ENCODE results near the gene KCNJ4.
A peak's percentile ranks its signal among the peaks of the same experiment; 100 is the strongest.

KCNJ4 gene

GRCh38 chr22:38465673-38466490, 10.9 kb upstream of the KCNJ4 start:
- DNase-seq = no peak
- CTCF ChIA-PET = no interaction called here
- Mint-ChIP-seq H3K9me3 (no peaks in the 10 kb centered on the region), H3K36me3 (no peaks in the 10 kb centered on the region), H3K4me1 (peaks cover 20% of the 10 kb centered on the region), H3K27me3 (peaks cover 95% of the 10 kb centered on the region), H3K27ac (no peak overlapping the region), H3K4me3 (no peak overlapping the region)

- Mint-ChIP-seq H3K4me3 (no peak overlapping the region), H3K36me3 (no peaks in the 10 kb centered on the region), H3K9me3 (no peaks in the 10 kb centered on the region), H3K27ac (no peak overlapping the region), H3K4me1 (peaks cover 20% of the 10 kb centered on the region), H3K27me3 (peaks cover 97% of the 10 kb centered on the region)
- no peak for DNase-seq
- CTCF ChIA-PET = no interaction called here
Measured at GRCh38 chr22:38464992-38465672, 10.1 kb upstream of the KCNJ4 start.

GRCh38 chr22:38462960-38463784, 8.2 kb upstream of the KCNJ4 start:
- Mint-ChIP-seq H3K36me3 (no peaks in the 10 kb centered on the region), H3K4me3 (no peak overlapping the region), H3K27ac (no peak overlapping the region), H3K9me3 (no peaks in the 10 kb centered on the region), H3K27me3 (peaks cover 100% of the 10 kb centered on the region), H3K4me1 (peaks cover 20% of the 10 kb centered on the region)
- CTCF ChIA-PET = interaction anchor here (0.6 to 1.3 kb wide), 3 partner anchors 29 to 109 kb away, joined by 3 to 4 read pairs (median 3); partner anchors contain the start of gene DMC1
- DNase-seq = no peak

- peaks cover 100% of the 10 kb centered on the region for H3K27me3 Mint-ChIP-seq
- CTCF ChIA-PET = interaction anchor here (1.1 to 1.3 kb wide), 2 partner anchors 111 to 409 kb away, joined by 3 read pairs; no protein-coding TSS in a partner anchor
- no peaks in the 10 kb centered on the region for H3K9me3 Mint-ChIP-seq
- H3K36me3 Mint-ChIP-seq = no peaks in the 10 kb centered on the region
- no peak overlapping the region for H3K27ac Mint-ChIP-seq
- H3K4me3 Mint-ChIP-seq = no peak overlapping the region
- peak; percentile 81 for DNase-seq
- H3K4me1 Mint-ChIP-seq = peaks cover 18% of the 10 kb centered on the region
Measured at GRCh38 chr22:38461414-38462081, 6.5 kb upstream of the KCNJ4 start.

- CTCF ChIA-PET = interaction anchor here (1.1 kb wide), 1 partner anchor 409 kb away, joined by 3 read pairs; no protein-coding TSS in a partner anchor
- Mint-ChIP-seq H3K36me3 (no peaks in the 10 kb centered on the region), H3K4me3 (no peak overlapping the region), H3K27ac (no peak overlapping the region), H3K27me3 (peaks cover 100% of the 10 kb centered on the region), H3K4me1 (peaks cover 22% of the 10 kb centered on the region), H3K9me3 (no peaks in the 10 kb centered on the region)
- no peak for DNase-seq
Measured at GRCh38 chr22:38461057-38461413, 6.0 kb upstream of the KCNJ4 start.

- CTCF ChIA-PET = no interaction called here
- peaks cover 22% of the 10 kb centered on the region for H3K4me1 Mint-ChIP-seq
- DNase-seq = no peak
- no peak overlapping the region for H3K27ac Mint-ChIP-seq
- H3K36me3 Mint-ChIP-seq = no peaks in the 10 kb centered on the region
- no peak overlapping the region for H3K4me3 Mint-ChIP-seq
- peaks cover 99% of the 10 kb centered on the region for H3K27me3 Mint-ChIP-seq
- no peaks in the 10 kb centered on the region for H3K9me3 Mint-ChIP-seq
Measured at GRCh38 chr22:38460426-38460840, 5.4 kb upstream of the KCNJ4 start.

- Mint-ChIP-seq H3K27me3 (peaks cover 95% of the 10 kb centered on the region), H3K9me3 (no peaks in the 10 kb centered on the region)
Measured at GRCh38 chr22:38456841-38457699, 2.1 kb upstream of the KCNJ4 start.

GRCh38 chr22:38456272-38456835, 1.4 kb upstream of the KCNJ4 start:
- Mint-ChIP-seq H3K36me3 (no peaks in the 10 kb centered on the region), H3K27ac (peak overlapping the region; percentile 26), H3K4me3 (peak overlapping the region; percentile 58), H3K9me3 (no peaks in the 10 kb centered on the region), H3K27me3 (peaks cover 95% of the 10 kb centered on the region), H3K4me1 (peaks cover 16% of the 10 kb centered on the region)
- CTCF ChIA-PET = no interaction called here
- no peak for DNase-seq

More at GRCh38 chr22:38456841-38457699, 2.1 kb upstream of the KCNJ4 start:
- CTCF ChIA-PET = no interaction called here
- H3K4me3 Mint-ChIP-seq = peak overlapping the region; percentile 58
- no peak for DNase-seq
- no peak overlapping the region for H3K27ac Mint-ChIP-seq
- peaks cover 24% of the 10 kb centered on the region for H3K4me1 Mint-ChIP-seq
- H3K36me3 Mint-ChIP-seq = no peaks in the 10 kb centered on the region

- Mint-ChIP-seq H3K36me3 (no peaks in the 10 kb centered on the region), H3K4me1 (peaks cover 16% of the 10 kb centered on the region), H3K27me3 (peaks cover 95% of the 10 kb centered on the region), H3K4me3 (peak overlapping the region; percentile 32), H3K27ac (no peak overlapping the region), H3K9me3 (no peaks in the 10 kb centered on the region)
- CTCF ChIA-PET = no interaction called here
- DNase-seq = peak; percentile 36
Measured at GRCh38 chr22:38455530-38456271, 702 bp upstream of the KCNJ4 start.

GRCh38 chr22:38454353-38455075, 485 bp downstream of the KCNJ4 start:
- no peaks in the 10 kb centered on the region for H3K9me3 Mint-ChIP-seq
- CTCF ChIA-PET = no interaction called here
- H3K4me3 Mint-ChIP-seq = peak overlapping the region; percentile 65
- H3K27me3 Mint-ChIP-seq = peaks cover 95% of the 10 kb centered on the region
- peaks cover 16% of the 10 kb centered on the region for H3K4me1 Mint-ChIP-seq
- DNase-seq = peak; percentile 45
- H3K36me3 Mint-ChIP-seq = no peaks in the 10 kb centered on the region
- no peak overlapping the region for H3K27ac Mint-ChIP-seq

GRCh38 chr22:38453996-38454352, 1.0 kb downstream of the KCNJ4 start:
- no peak for DNase-seq
- peaks cover 95% of the 10 kb centered on the region for H3K27me3 Mint-ChIP-seq
- peaks cover 16% of the 10 kb centered on the region for H3K4me1 Mint-ChIP-seq
- CTCF ChIA-PET = no interaction called here
- no peaks in the 10 kb centered on the region for H3K9me3 Mint-ChIP-seq
- peak overlapping the region; percentile 7 for H3K4me3 Mint-ChIP-seq
- H3K27ac Mint-ChIP-seq = no peak overlapping the region
- H3K36me3 Mint-ChIP-seq = no peaks in the 10 kb centered on the region

- Mint-ChIP-seq H3K36me3 (no peaks in the 10 kb centered on the region), H3K9me3 (no peaks in the 10 kb centered on the region), H3K4me1 (peaks cover 16% of the 10 kb centered on the region), H3K27ac (no peak overlapping the region), H3K4me3 (no peak overlapping the region), H3K27me3 (peaks cover 94% of the 10 kb centered on the region)
- DNase-seq = no peak
- CTCF ChIA-PET = no interaction called here
Measured at GRCh38 chr22:38453066-38453672, 1.8 kb downstream of the KCNJ4 start.
